ENCODE data around the gene DPH7. TPM values are rescaled to one million over a fixed set of nuclear protein-coding genes. Genes with fewer than 3 reads are reported as not detected.

DPH7 gene
- total RNA-seq, 1 experiment from 2014 or later: 54.4 TPM

- no peaks in the 10 kb centered on the region for H3K9me2 ChIP-seq (ENCODE audit: insufficient read depth)
- intact Hi-C loops (cut with micrococcal nuclease): no loop called here
- H3K4me2 ChIP-seq (ENCODE audit: low read length): no peak overlapping the region
- ChIA-PET RAD21 (ENCODE audit: low non-redundant PET in 1 of 2, low total read pairs in 2 of 2, uncharacterized antibody in 2 of 2, unreplicated experiment in 2 of 2) (interaction anchor here in 1 of 2 experiments (0.7 kb wide), 1 partner anchor 9 kb away, joined by 3 read pairs; no protein-coding TSS in a partner anchor), CTCF (interaction anchor here (1.0 to 1.7 kb wide), 3 partner anchors 10 to 113 kb away, joined by 3 to 5 read pairs (median 4); partner anchors contain the start of gene MRPL41), POLR2A (interaction anchor here (1.2 kb wide), 1 partner anchor 37 kb away, joined by 3 read pairs; the partner anchor contains the start of gene EHMT1)
- H4K20me1 ChIP-seq (ENCODE audit: insufficient read depth): no peaks in the 10 kb centered on the region
- ATAC-seq (no peak), DNase-seq (ENCODE audit: low read depth, low spot score) (no peak)
- peaks cover 6 to 15% of the 10 kb centered on the region in 2 experiments; a peak in 3 of 4 replicates for H3K4me1 ChIP-seq (ENCODE audit: control insufficient read depth in 1 of 2, insufficient read depth in 2 of 2, low read length in 2 of 2)
- H3K9me3 ChIP-seq (ENCODE audit: control insufficient read depth in 1 of 2, insufficient read depth in 1 of 2, low read depth in 1 of 2, low read length in 2 of 2): no peaks in the 10 kb centered on the region
- H3K36me3 ChIP-seq (ENCODE audit: control insufficient read depth in 1 of 2, insufficient read depth in 2 of 2, low read length in 2 of 2): peaks cover 17 to 46% of the 10 kb centered on the region in 2 experiments; a peak in 3 of 4 replicates
- no peak overlapping the region for H3K27ac ChIP-seq (ENCODE audit: low read depth, low read length)
- peaks cover 67% of the 10 kb centered on the region for H3K79me2 ChIP-seq (ENCODE audit: insufficient read depth, low read length)
- no peak overlapping the region for H3K4me3 ChIP-seq (replicated peaks in 1 of 2; ENCODE audit: low read depth in 1 of 2, low read length in 2 of 2)
- no TSS peak for BruUV-seq (replicated peaks)
- no peaks in the 10 kb centered on the region for H3K27me3 ChIP-seq (ENCODE audit: insufficient read depth, low read length)
- H2AFZ ChIP-seq (ENCODE audit: low read depth, low read length, poor library complexity, severe bottlenecking): no peak overlapping the region
- H3K9ac ChIP-seq (ENCODE audit: low read length): no peak overlapping the region
- TF ChIP-seq JUND (IDR thresholded peaks at IDR 0.05): no peak
- TF ChIP-seq ZFX (IDR thresholded peaks at IDR 0.05): no peak
- TF ChIP-seq ATF3 (IDR thresholded peaks at IDR 0.05): no peak
- no peak for TF ChIP-seq SRF (IDR thresholded peaks at IDR 0.05; ENCODE audit: low read depth)
- TF ChIP-seq EGR1 (IDR thresholded peaks at IDR 0.05; ENCODE audit: low read depth): no peak
- TF ChIP-seq FOSL1 (IDR thresholded peaks at IDR 0.05; ENCODE audit: low read depth): no peak
- no peak for TF ChIP-seq SIN3A (IDR thresholded peaks at IDR 0.05; ENCODE audit: low read depth)
- TF ChIP-seq TCF7L2 (IDR thresholded peaks at IDR 0.05; ENCODE audit: borderline replicate concordance, extremely low read depth, insufficient read depth, insufficient read length): no peak
- TF ChIP-seq POLR2AphosphoS5 (IDR thresholded peaks at IDR 0.05; ENCODE audit: low read depth, low read length): no peak
- no peak for TF ChIP-seq SP1 (IDR thresholded peaks at IDR 0.05; ENCODE audit: low read depth)
- no peak for TF ChIP-seq RAD21 (IDR thresholded peaks at IDR 0.05; ENCODE audit: low read depth)
- TF ChIP-seq, protein P1, sequence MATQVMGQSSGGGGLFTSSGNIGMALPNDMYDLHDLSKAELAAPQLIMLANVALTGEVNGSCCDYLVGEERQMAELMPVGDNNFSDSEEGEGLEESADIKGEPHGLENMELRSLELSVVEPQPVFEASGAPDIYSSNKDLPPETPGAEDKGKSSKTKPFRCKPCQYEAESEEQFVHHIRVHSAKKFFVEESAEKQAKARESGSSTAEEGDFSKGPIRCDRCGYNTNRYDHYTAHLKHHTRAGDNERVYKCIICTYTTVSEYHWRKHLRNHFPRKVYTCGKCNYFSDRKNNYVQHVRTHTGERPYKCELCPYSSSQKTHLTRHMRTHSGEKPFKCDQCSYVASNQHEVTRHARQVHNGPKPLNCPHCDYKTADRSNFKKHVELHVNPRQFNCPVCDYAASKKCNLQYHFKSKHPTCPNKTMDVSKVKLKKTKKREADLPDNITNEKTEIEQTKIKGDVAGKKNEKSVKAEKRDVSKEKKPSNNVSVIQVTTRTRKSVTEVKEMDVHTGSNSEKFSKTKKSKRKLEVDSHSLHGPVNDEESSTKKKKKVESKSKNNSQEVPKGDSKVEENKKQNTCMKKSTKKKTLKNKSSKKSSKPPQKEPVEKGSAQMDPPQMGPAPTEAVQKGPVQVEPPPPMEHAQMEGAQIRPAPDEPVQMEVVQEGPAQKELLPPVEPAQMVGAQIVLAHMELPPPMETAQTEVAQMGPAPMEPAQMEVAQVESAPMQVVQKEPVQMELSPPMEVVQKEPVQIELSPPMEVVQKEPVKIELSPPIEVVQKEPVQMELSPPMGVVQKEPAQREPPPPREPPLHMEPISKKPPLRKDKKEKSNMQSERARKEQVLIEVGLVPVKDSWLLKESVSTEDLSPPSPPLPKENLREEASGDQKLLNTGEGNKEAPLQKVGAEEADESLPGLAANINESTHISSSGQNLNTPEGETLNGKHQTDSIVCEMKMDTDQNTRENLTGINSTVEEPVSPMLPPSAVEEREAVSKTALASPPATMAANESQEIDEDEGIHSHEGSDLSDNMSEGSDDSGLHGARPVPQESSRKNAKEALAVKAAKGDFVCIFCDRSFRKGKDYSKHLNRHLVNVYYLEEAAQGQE (IDR thresholded peaks at IDR 0.05; ENCODE audit: low read depth): no peak
These were observed 2.9 kb upstream of the DPH7 start for GRCh38 chr9:137581361-137582285.

All from HCT116 (cell line).